Stimulated activated CD4-positive, alpha-beta T cell treated with anti-CD3 and anti-CD28 coated beads, Interleukin-15, amount 100 ng/mL, for 24 hours (primary cell): ENCODE results near the gene DHX34.
"Not testable (repeated sequence)": the region's sequence is repeated elsewhere in the genome, so short reads cannot be mapped to it uniquely, and the experiment has no call there.

ENCODE experiments used
- DNase-seq: peaks from one replicate; pipeline ENCODE4 v3.0.0-alpha.2; 2020

DHX34 gene, protein sequence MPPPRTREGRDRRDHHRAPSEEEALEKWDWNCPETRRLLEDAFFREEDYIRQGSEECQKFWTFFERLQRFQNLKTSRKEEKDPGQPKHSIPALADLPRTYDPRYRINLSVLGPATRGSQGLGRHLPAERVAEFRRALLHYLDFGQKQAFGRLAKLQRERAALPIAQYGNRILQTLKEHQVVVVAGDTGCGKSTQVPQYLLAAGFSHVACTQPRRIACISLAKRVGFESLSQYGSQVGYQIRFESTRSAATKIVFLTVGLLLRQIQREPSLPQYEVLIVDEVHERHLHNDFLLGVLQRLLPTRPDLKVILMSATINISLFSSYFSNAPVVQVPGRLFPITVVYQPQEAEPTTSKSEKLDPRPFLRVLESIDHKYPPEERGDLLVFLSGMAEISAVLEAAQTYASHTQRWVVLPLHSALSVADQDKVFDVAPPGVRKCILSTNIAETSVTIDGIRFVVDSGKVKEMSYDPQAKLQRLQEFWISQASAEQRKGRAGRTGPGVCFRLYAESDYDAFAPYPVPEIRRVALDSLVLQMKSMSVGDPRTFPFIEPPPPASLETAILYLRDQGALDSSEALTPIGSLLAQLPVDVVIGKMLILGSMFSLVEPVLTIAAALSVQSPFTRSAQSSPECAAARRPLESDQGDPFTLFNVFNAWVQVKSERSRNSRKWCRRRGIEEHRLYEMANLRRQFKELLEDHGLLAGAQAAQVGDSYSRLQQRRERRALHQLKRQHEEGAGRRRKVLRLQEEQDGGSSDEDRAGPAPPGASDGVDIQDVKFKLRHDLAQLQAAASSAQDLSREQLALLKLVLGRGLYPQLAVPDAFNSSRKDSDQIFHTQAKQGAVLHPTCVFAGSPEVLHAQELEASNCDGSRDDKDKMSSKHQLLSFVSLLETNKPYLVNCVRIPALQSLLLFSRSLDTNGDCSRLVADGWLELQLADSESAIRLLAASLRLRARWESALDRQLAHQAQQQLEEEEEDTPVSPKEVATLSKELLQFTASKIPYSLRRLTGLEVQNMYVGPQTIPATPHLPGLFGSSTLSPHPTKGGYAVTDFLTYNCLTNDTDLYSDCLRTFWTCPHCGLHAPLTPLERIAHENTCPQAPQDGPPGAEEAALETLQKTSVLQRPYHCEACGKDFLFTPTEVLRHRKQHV

DNA sequence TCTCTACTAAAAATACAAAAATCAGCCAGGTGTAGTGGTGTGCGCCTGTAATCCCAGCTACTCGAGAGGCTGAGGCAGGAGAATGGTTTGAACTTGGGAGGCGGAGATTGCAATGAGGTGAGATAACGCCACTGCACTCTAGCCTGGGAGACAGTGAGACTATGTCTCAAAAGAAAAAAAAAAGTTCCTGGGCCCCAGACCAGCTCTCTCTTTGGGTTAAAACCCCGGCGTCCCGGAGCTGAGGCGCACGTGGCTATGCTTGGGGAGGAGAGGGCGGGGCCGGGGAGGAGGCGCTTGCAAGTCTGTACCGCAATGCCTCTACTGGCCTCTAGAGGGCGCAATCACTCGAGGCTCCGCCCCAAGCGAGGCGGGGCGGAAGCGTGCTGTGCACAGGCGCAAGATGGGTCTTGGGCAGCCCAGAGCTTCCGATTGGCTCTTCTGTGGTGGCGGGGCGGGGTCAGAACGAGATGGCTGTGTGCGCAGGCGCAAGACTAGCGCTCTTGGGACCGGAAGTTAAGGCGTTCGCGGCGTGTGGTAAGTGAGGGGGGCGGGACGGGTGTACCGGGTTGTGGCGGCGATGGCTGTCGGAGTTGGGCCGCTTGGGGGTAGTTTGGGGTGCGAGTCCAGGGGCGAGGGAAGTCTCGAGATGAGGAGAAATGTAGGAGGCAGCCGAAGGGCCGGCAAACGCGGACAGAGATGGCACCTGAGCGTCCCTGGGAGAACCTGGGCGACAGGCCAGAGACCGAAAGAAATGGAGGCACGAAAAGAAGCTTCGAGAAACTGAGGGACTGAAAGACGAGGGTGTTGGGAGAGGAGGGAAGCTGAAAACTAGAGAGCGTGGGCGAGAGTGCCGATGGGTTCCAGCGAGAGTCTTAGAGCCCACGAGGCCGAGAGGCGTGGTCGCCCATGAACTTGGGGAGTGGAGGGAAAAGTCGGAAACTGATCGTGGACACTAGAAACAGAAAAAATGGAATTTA is at the start of gene DHX34:
Gene DHX34 (plus strand): TSS at position 497 of the 977 bp plus-strand sequence. CDS start 3,716 bp downstream, outside the sequence.
- DNase-seq, result peak; percentile 99

DNA sequence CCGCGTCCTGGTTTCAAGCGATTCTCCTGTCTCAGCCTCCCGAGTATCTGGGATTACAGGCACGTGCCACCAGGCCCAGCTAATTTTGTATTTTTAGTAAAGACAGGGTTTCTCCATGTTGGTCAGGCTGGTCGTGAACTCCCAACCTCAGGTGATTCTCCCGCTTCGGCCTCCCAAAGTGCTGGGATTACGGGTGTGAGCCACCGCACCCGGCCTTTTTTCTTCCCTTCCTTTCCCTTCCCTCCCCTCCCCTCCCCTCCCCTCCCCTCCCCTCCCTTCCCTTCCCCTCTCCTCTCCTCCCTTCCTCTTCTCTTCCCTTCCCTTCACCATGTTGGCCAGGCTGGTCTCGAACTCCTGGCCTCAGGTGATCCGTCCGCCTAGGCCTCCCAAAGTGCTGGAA is 48.2 kb upstream of the DHX34 start:
- not testable (repeated sequence) for DNase-seq

DNA sequence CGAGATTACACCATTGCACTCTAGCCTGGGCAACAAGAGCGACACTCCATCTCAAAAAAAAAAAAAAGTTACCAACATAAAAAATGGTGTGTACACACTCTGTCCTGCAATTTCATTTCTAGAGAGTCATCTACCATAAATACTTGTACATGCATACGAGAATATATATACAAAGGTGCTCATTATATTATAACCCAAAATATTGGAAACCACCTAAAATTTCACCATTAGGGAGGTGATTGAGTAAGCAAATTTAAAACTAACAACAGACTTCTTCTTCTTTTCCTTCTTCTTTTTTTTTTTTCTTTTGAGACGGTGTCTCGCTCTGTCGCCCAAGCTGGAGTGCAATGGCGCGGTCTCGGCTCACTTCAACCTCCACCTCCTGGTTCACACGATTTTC is 46.9 kb upstream of the DHX34 start:
- no peak for DNase-seq

DNA sequence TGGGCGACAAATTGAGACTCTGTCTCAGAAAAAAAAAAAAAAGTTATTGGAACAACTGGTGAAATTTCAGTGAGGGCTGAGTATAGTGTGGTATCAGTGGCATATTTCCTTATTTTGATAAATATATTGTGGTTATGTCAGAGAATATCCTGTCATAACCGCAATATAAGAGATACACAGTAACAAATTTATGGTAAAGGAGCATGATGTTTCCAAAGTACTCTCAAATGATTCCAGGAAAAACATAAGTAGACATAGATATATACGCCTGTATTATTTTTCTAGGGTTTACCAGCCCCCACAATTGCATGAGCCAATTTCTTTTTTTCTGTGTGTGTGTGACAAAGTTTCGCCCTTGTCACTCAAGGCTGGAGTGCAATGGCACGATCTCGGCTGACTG is 45.1 kb upstream of the DHX34 start:
- no peak for DNase-seq

DNA sequence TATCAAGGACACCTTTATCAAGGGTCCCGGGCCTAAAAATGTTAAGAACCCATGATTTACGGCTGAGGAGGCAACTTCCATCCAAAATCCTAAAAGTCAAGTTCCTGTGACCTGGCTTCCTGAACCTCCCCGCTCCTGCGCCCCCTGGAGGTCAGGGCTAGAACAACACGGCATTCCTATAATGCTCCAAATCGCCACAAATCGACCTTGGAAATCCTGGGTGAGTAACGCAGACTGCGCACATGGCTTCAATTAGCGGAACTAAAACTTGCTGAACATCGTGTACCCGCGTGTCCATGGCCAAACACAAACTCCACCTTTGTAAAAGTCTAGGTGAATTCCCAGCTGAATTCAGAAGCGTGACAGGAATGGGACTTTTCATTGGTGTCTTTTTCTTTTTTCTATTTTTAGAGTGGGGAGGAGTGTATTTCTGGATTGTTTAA is 43.8 kb upstream of the DHX34 start:
- DNase-seq, result peak; percentile 71

DNA sequence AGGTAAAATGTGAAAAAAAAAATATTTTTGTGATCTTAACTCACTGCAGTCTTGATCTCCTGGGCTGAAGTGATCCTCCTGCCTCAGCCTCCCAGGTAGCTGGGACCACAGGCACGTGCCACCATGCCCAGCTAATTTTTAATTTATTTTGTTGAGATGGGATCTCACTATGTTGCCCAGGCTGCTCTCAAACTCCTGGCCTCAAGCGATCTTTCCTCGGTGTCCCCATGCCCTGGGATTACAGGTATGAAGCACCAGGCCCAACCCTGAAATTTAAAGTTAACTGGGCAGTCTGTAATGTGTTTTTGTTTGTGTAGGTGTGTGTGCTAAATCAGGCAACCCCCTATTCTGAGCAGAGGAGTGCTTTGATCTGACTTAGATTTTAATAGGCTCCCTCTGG is 42.8 kb upstream of the DHX34 start:
- DNase-seq, result no peak

DNA sequence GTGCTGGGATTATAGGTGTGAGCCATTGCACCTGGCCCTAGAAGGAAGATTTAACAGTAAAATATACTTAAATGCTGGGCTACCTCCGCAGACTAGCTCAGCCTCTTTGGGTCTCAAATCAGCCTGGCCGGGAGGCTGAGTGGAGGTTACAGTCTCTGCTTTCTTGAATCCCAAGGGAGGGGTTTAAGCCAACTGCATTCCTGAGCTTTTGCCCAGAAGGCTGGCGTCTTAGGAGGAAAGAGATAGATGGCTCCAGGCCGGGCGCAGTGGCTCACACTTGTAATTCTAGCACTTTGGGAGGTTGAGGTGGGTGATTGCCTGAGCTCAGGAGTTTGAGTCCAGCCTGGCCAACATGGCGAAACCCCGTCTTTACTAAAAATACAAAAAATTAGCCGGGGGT is 40.1 kb upstream of the DHX34 start:
- DNase-seq, result no peak

DNA sequence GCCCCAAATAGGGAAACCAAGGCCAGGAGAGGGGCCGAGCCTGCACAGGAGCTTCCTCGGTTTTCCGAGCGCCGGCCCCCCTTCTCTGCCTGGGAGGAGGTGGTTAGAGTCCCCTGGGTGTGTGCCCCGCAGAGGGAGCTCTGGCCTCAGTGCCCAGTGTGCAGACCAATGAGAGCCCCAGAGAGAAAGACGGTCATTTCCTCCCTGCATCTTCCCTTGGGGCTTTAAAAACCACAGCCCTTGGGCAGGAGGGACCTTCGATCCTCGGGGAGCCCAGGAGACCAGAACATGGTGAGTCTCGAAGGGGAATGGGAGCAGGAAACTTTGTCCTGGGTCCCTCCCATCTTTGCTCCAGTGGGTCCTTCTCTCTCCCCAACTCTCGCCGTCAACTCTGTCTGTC is 39.5 kb upstream of the DHX34 start, which contains the start of gene C5AR1:
Gene C5AR1 (plus strand): TSS at position 254 of the 400 bp plus-strand sequence. CDS start 35 bp downstream, at position 289.
- no peak for DNase-seq

DNA sequence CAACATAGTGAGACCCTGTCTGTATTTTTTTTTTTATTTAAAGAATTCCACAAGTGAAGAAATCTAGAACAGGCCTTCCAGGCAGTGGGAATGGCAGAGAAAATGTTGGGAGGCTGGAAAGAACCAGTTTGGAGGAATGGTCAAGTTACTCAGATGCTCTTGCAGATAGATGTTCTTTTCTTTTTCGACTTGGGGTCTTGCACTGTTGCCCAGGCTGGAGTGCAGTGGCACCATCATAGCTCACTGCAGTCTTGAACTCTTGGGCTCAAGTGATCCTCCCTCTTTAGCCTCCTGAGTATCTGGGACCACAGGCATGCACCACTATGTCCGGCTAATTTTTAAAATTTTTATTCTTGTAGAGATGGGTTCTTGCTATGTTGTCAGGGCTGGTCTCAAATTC is 38.8 kb upstream of the DHX34 start:
- DNase-seq, result no peak

DNA sequence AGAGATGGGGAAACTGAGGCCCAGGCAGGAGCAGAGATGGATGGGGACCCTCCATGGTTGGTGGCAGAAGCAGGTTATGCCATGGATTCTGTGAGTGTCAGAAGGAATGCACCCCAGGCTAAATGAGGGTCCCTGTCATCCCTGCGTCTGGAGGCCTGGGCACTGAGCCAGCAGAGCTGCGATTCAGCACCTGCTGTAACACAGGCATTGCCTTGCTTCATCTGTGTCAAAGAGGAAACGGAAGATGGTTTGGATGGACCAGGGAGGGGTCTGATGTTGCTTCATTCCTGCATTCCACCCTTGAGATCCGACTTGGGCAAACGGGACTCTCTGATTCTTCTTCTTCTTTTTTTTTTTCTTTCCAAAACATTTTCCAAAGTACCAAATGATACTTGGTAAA is 38.3 kb upstream of the DHX34 start:
- no peak for DNase-seq

DNA sequence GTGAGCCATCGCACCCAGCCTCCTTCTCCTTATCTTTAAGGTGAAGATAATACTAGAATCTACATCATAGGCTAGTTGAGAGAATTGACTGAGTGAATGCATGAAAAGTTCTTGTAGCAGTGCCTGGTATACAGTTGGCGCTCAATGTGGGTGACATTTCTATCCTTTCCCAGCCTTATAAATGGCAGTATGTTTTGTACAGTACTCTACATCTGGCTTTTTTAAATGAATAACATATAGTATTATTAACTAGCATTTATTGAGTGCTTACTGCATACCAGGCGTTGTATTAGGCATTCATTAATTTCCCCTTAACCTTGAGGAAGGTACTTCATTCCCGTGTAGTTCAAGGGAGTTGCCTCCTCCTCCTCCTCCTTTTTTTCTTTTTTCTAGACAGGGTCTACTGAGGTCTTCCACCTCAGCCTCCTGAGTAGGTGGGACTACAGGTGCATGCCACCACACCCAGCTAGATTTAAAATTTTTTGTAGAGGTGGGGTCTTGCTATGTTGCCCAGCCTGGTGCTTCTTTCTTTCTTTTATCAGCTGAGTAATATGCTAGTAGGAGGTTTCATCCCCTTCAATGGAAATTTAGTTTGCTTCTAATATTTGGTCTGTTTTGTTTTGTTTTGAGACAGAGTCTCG is 36.6 kb upstream of the DHX34 start:
- no peak for DNase-seq

DNA sequence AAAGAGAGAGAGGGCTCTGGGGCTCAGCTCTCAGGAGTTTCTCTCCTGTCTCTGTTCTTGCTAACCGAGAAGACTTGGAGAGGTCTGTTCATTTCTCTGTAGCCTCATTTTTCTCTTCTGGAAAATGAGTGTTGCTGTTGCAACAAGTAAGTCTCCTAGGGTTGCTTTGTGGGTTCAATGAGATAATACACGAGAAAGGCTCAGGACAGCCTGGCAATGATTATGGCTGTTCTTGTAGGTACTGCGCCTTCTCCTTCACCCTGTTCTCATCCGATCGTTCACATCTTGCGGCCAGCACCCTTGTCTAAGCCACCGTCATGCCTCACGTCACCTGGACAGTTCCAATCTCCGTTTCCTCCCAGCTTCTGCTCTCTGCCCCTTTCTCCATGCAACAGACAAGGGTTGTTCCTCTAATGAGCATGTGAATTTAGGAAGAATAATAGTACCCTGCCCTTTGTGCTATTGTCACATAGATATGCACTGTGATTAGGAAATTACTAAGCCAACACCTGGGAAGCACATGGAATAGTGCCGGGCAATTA is 35.3 kb upstream of the DHX34 start:
- DNase-seq, result no peak

DNA sequence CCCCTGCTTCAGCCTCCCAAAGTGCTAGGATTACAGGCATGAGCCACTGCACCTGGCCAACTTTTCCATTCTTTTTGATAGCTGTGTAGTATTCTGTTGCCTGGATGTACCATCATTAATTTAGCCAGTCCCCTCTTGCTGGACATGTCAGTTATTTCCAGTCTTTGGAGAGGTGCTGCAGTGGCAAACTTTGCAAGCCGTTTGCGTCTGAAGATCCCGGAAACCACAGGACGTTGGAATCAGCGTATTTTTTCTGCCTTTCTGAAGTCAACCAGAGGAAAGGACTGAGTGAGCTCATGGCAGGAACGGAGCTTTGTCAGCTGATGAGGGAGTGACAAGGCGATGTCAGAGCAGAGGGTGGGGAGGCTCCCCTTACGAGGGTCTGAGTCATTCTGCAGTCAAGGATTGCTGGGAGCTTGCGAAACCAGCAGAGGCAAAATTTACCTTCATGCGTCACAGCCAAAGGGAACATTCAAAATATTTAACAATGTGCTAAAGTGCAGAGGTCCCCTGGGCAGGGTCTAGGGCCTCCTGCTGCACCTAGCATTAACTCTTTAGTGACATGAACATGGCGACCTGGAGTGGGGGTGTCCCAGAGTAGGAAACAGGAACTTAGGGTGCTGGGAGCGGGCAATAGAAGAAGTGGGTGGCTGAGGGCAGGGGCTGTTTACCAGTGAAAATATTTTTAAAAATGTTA is 33.8 kb upstream of the DHX34 start:
- DNase-seq, result peak; percentile 41

DNA sequence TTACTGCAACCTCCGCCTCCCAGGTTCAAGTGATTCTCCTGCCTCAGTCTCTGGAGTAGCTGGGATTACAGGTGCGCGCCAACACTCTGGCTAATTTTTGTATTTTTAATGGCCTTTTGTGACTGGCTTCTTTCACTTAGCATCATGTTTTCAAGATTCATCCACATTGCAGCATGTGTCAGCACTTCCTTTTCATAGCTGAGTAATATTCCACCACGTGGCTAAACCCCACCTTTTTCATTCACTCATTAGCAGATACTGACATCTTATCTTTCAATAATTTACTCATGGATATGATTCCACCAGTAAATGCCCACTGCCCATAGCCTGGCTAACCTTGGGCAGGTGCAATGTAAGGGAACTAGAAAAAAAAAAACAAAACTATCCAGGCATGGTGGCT is 32.6 kb upstream of the DHX34 start:
- DNase-seq, result no peak

DNA sequence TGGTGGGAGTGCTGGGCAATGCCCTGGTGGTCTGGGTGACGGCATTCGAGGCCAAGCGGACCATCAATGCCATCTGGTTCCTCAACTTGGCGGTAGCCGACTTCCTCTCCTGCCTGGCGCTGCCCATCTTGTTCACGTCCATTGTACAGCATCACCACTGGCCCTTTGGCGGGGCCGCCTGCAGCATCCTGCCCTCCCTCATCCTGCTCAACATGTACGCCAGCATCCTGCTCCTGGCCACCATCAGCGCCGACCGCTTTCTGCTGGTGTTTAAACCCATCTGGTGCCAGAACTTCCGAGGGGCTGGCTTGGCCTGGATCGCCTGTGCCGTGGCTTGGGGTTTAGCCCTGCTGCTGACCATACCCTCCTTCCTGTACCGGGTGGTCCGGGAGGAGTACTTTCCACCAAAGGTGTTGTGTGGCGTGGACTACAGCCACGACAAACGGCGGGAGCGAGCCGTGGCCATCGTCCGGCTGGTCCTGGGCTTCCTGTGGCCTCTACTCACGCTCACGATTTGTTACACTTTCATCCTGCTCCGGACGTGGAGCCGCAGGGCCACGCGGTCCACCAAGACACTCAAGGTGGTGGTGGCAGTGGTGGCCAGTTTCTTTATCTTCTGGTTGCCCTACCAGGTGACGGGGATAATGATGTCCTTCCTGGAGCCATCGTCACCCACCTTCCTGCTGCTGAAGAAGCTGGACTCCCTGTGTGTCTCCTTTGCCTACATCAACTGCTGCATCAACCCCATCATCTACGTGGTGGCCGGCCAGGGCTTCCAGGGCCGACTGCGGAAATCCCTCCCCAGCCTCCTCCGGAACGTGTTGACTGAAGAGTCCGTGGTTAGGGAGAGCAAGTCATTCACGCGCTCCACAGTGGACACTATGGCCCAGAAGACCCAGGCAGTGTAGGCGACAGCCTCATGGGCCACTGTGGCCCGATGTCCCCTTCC is 28.9 kb upstream of the DHX34 start:
- no peak for DNase-seq

DNA sequence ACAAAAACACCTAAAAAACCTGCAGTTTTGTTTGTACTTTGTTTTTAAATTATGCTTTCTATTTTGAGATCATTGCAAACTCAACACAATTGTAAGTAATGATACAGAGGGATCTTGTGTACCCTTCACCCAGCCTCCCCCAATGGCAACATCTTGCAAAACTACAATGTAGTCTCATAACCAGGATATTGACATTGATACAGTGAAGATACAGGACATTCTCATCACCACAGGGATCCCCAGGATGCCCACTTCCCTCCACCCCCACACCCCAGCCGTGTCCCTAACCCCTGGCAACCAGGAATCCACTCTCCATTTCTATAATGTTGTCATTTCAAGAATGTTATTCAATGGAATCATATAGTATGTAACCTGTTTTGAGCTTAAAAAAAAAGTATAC is 27.5 kb upstream of the DHX34 start:
- DNase-seq, result no peak

DNA sequence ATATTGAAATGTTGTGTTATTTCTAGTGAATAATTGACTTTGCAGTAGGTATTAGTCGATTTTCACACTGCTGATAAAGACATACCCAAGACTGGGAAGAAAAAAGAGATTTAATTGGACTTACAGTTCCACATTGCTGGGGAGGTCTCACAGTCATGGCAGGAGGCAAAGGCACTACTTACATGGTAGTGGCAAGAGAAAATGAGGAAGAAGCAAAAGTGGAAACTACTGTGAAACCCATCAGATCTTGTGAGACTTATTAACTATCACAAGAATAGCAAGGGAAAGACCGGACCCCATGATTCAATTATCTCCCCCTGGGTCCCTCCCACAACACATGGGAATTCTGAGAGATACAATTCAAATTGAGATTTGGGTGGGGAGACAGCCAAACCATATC is 27.1 kb upstream of the DHX34 start:
- no peak for DNase-seq

DNA sequence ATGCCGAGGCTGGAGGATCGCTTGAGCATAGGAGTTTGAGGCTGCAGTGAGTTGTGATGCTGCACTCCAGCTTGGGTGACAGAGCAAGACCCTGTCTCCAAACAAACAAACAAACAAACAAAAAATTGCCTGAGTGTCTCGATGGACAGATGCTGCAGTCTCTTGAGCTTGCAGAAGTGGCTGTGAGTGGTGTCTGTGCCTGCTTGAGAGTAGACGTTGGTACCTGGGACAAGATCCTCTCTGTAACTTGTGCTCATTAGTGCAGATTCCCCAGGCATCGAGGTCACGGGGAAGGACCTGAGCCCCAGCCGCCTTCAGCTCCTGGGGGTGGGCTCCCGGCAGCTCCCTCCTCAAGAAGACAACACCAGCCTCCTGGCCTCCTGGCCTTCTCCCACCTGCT is 25.7 kb upstream of the DHX34 start:
- no peak for DNase-seq

DNA sequence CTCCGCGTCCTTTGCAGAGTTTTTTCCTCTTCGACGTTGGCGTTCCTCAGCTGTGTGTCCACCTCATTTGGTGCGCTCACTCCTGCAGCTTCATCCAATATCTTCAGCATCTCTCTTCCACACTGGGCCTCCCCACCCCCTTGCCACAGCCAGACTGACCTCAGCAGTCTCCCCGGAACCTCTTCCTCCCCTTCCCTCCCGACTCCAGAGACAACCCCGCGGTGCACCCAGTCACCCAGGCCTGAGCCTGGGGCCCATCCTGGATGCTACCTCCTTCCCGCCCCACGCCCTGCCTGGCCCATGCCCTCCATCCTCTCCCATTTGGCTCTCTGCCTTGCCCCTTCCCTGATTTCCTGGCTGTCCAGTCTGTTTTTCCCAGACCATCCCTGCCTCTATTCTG is 25.2 kb upstream of the DHX34 start:
- no peak for DNase-seq
